ENCODE measurements around the gene GLP1R.

Gene GLP1R

DNA sequence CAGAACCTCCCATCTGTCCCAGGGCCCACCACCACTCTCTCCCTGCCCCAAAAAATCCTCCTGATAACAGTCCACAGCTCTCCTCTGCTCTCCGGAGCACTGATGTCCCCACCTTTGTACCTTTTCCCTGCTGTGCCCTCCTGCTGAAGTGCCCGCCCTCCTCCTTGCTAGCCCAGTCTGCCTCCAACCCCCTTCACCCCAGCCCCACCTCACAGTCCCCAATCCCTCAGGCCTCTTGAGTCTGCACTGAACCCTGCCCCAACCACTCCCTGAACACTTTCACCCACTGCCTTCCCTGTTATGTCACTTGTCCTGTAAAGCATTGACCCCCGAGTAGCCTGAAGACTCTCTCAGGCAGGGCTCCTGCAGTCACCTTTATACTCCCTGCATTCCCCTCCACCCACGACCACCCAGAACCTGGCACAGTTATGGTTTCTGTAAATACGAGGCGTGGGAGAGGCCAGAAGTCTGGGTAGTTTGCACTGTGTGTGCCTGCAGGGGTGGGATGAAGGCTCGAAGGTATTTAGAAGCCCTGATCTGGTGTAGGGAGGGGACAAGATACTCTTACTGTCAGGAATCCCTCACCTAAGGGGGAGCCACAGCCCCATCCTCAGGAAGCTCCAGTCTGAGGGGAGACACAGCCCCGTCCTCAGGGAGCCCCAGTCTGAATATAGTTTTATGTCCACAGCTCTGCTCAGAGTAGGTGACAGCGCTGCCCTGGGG is 5.4 kb downstream of the GLP1R start:
- H3K9me3 ChIP-seq (ENCODE audit: control insufficient read depth in 5 of 5, low read length in 5 of 5): no peaks in the 10 kb centered on the region
- no peak overlapping the region for H3K27ac ChIP-seq (ENCODE audit: low read depth, low read length)

GRCh38 chr6:39054577-39055142 is 6.1 kb downstream of the GLP1R start:
- no peak overlapping the region for H3K4me3 ChIP-seq (ENCODE audit: low read depth in 1 of 5, low read length in 5 of 5)
- H3K9ac ChIP-seq (ENCODE audit: low read length in 5 of 5): no peak overlapping the region
- H3K4me1 ChIP-seq (ENCODE audit: control insufficient read depth in 5 of 5, insufficient read depth in 5 of 5, low read length in 5 of 5): no peaks in the 10 kb centered on the region
- peaks cover 14 to 28% (median 22%) of the 10 kb centered on the region in 5 donors for H3K27me3 ChIP-seq (ENCODE audit: control insufficient read depth in 5 of 5, insufficient read depth in 4 of 5, low read length in 5 of 5)
- no peak overlapping the region for H3K27ac ChIP-seq (ENCODE audit: low read depth, low read length)
- no peaks in the 10 kb centered on the region for H3K9me3 ChIP-seq (ENCODE audit: control insufficient read depth in 5 of 5, low read length in 5 of 5)
- no peaks in the 10 kb centered on the region for H3K36me3 ChIP-seq (ENCODE audit: control insufficient read depth in 5 of 5, insufficient read depth in 5 of 5, low read length in 5 of 5)

More for the DNA sequence above, 5.4 kb downstream of the GLP1R start:
- Histone ChIP-seq H3K36me3 (ENCODE audit: control insufficient read depth in 5 of 5, insufficient read depth in 5 of 5, low read length in 5 of 5) (no peaks in the 10 kb centered on the region), H3K27me3 (ENCODE audit: control insufficient read depth in 5 of 5, insufficient read depth in 4 of 5, low read length in 5 of 5) (peaks cover 16 to 29% (median 26%) of the 10 kb centered on the region in 5 donors), H3K4me1 (ENCODE audit: control insufficient read depth in 5 of 5, insufficient read depth in 5 of 5, low read length in 5 of 5) (peaks cover 0 to 2% (median under 1%) of the 10 kb centered on the region in 5 donors), H3K4me3 (ENCODE audit: low read depth in 1 of 5, low read length in 5 of 5) (no peak overlapping the region), H3K9ac (ENCODE audit: low read length in 5 of 5) (no peak overlapping the region)

DNA sequence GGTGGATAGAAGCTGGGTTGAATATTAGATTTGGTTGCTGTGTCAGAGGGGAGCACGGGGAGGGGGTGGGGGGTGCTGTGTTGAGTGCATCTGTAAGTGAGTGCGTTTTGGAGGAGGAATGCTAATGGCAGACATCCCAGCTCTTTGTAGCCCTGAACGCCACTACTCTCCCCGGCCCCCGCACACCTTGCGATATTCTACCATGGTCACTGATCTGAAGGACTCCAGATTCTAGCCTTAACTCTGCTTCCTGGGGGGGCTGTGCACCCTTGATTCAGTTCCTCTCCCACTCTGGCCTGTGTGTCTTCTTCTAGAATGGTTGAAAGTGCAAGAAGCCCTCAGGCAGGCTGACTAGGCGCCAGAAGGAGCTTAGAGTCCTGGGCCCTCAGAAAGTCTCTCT is 7.1 kb downstream of the GLP1R start:
- Histone ChIP-seq H3K9me3 (ENCODE audit: control insufficient read depth in 5 of 5, low read length in 5 of 5) (no peaks in the 10 kb centered on the region), H3K36me3 (ENCODE audit: control insufficient read depth in 5 of 5, insufficient read depth in 5 of 5, low read length in 5 of 5) (no peaks in the 10 kb centered on the region), H3K27ac (ENCODE audit: low read depth, low read length) (no peak overlapping the region), H3K9ac (ENCODE audit: low read length in 5 of 5) (no peak overlapping the region), H3K4me3 (ENCODE audit: low read depth in 1 of 5, low read length in 5 of 5) (no peak overlapping the region), H3K4me1 (ENCODE audit: control insufficient read depth in 5 of 5, insufficient read depth in 5 of 5, low read length in 5 of 5) (no peaks in the 10 kb centered on the region), H3K27me3 (ENCODE audit: control insufficient read depth in 5 of 5, insufficient read depth in 4 of 5, low read length in 5 of 5) (peaks cover 11 to 31% (median 21%) of the 10 kb centered on the region in 5 donors)

DNA sequence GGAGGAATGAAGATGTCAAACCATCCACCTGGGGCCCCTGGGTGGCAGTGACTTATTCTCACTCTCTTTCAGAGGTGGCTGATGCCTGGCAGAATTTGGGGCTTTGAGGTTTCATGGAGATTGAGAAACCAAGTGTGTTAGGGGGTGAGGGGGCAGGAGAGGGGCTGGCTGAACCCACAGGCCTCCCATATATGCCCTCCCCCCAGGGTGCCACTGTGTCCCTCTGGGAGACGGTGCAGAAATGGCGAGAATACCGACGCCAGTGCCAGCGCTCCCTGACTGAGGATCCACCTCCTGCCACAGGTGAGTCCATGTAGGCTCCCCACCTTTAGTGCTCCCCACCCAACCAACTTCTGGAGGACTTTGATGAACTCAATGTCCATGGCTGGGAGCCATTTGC is 7.6 kb downstream of the GLP1R start:
- no peak overlapping the region for H3K27ac ChIP-seq (ENCODE audit: low read depth, low read length)
- no peak overlapping the region for H3K4me3 ChIP-seq (ENCODE audit: low read depth in 1 of 5, low read length in 5 of 5)
- H3K4me1 ChIP-seq (ENCODE audit: control insufficient read depth in 5 of 5, insufficient read depth in 5 of 5, low read length in 5 of 5): no peaks in the 10 kb centered on the region
- H3K36me3 ChIP-seq (ENCODE audit: control insufficient read depth in 5 of 5, insufficient read depth in 5 of 5, low read length in 5 of 5): no peaks in the 10 kb centered on the region
- no peaks in the 10 kb centered on the region for H3K9me3 ChIP-seq (ENCODE audit: control insufficient read depth in 5 of 5, low read length in 5 of 5)
- no peak overlapping the region for H3K9ac ChIP-seq (ENCODE audit: low read length in 5 of 5)
- H3K27me3 ChIP-seq (ENCODE audit: control insufficient read depth in 5 of 5, insufficient read depth in 4 of 5, low read length in 5 of 5): peaks cover 15 to 36% (median 21%) of the 10 kb centered on the region in 5 donors

DNA sequence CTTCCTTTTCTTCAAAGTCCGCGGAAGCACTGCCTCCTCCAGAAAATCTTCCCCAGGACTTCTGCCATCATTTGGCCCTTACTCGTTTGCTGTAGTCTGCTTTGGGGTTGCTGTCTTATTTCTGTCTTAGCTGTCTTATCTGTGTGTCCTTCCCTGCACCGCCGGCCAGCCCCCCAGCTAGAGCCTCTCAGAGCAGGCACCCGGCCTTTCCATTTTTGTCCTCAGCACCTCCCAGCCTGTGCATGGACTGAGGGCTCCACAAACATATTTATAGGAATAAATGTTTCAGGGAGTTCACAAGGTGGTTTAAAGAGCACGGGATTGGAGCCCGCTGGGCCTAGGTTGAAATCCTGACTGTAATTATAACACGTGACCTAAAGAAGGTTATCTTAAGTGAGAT is 8.1 kb downstream of the GLP1R start:
- H3K4me3 ChIP-seq (ENCODE audit: low read depth in 1 of 5, low read length in 5 of 5): no peak overlapping the region
- peaks cover 15 to 32% (median 21%) of the 10 kb centered on the region in 5 donors for H3K27me3 ChIP-seq (ENCODE audit: control insufficient read depth in 5 of 5, insufficient read depth in 4 of 5, low read length in 5 of 5)
- H3K36me3 ChIP-seq (ENCODE audit: control insufficient read depth in 5 of 5, insufficient read depth in 5 of 5, low read length in 5 of 5): no peaks in the 10 kb centered on the region
- H3K9me3 ChIP-seq (ENCODE audit: control insufficient read depth in 5 of 5, low read length in 5 of 5): no peaks in the 10 kb centered on the region
- no peak overlapping the region for H3K9ac ChIP-seq (ENCODE audit: low read length in 5 of 5)
- no peak overlapping the region for H3K27ac ChIP-seq (ENCODE audit: low read depth, low read length)
- no peaks in the 10 kb centered on the region for H3K4me1 ChIP-seq (ENCODE audit: control insufficient read depth in 5 of 5, insufficient read depth in 5 of 5, low read length in 5 of 5)

DNA sequence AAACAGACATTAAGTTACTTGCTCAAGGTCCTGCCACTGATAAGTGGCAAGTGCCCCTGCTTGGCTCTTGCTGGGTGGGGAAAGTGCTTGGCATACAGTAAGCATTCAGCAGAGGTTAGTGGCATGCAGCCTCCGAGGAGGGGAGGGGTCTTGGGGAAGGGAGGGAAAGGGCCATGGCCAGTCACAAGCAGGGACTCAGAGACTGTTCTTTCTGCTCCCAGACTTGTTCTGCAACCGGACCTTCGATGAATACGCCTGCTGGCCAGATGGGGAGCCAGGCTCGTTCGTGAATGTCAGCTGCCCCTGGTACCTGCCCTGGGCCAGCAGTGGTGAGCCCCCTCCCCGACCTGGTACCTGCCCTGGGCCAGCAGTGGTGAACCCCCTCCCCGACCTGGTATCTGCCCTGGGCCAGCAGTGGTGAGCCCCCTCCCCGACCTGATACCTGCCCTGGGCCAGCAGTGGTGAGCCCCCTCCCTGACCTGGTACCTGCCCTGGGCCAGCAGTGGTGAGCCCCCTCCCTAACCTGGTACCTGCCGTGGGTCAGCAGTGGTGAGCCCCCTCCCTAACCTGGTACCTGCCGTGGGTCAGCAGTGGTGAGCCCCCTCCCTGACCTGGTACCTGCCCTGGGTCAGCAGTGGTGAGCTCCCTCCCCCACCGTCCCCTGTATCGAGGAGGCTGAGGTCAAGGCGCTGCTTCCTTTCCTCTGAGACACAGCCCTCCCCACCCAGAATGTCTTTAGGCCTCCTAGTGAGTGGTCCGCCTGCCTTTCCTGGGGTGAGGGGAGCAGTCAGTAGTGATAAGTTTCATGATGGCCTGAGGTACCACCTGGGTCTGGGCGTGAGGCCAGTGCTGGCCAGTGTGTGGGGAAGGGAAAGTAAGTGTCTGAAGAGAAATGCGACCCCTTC is 8.9 kb downstream of the GLP1R start:
- Histone ChIP-seq H3K27me3 (ENCODE audit: control insufficient read depth in 5 of 5, insufficient read depth in 4 of 5, low read length in 5 of 5) (peaks cover 15 to 34% (median 17%) of the 10 kb centered on the region in 5 donors), H3K27ac (ENCODE audit: low read depth, low read length) (no peak overlapping the region), H3K9ac (ENCODE audit: low read length in 5 of 5) (no peak overlapping the region), H3K4me1 (ENCODE audit: control insufficient read depth in 5 of 5, insufficient read depth in 5 of 5, low read length in 5 of 5) (peaks cover 0 to 5% (median 0%) of the 10 kb centered on the region in 5 donors), H3K9me3 (ENCODE audit: control insufficient read depth in 5 of 5, low read length in 5 of 5) (no peaks in the 10 kb centered on the region), H3K36me3 (ENCODE audit: control insufficient read depth in 5 of 5, insufficient read depth in 5 of 5, low read length in 5 of 5) (no peaks in the 10 kb centered on the region), H3K4me3 (ENCODE audit: low read depth in 1 of 5, low read length in 5 of 5) (no peak overlapping the region)

- Histone ChIP-seq H3K9ac (ENCODE audit: low read length in 5 of 5) (no peak overlapping the region), H3K9me3 (ENCODE audit: control insufficient read depth in 5 of 5, low read length in 5 of 5) (no peaks in the 10 kb centered on the region), H3K36me3 (ENCODE audit: control insufficient read depth in 5 of 5, insufficient read depth in 5 of 5, low read length in 5 of 5) (no peaks in the 10 kb centered on the region), H3K4me3 (ENCODE audit: low read depth in 1 of 5, low read length in 5 of 5) (no peak overlapping the region), H3K27ac (ENCODE audit: low read depth, low read length) (no peak overlapping the region), H3K4me1 (ENCODE audit: control insufficient read depth in 5 of 5, insufficient read depth in 5 of 5, low read length in 5 of 5) (peaks cover 0 to 5% (median 0%) of the 10 kb centered on the region in 5 donors), H3K27me3 (ENCODE audit: control insufficient read depth in 5 of 5, insufficient read depth in 4 of 5, low read length in 5 of 5) (peaks cover 13 to 34% (median 17%) of the 10 kb centered on the region in 5 donors)
Measured at GRCh38 chr6:39058471-39059147, 10.0 kb downstream of the GLP1R start.

DNA sequence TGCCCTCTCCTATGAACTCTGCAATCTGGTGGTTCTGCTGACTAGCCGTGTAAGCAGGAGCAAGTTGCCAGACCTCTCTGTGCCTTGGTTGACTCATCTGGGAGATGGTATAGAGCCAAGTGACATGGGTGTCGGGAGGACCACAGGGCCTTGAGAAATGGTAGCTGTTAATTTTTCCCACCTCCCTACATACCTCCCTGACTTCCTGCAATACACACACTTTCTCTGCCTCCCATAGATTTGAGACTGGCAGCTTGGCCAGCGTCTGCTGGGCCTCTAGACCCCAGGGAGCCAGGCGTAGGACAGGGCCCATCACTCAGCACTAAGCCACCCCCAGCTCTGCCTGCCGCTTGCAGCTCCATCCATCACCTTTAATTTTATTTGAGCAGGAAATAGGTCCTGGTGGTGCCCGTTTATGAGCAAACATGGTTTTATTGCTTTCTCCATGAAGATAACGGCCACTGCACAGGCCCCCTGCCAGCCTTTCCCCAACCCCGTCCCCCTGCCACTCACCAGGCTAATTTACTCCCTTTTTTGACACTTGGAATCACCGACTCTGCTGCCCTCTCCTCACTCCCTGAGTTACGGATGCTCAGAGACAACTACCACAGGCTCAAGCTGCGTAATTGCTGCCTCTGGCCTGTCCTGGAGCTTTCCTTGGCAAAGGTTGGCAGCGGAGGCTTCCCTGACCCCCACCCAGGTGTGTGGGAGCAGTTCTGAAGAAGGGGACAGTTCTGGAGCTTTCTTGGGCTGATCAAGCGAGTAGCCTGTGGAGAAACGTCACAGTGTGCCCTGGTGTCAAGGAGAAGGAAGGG is 11.1 kb downstream of the GLP1R start:
- Histone ChIP-seq H3K4me3 (ENCODE audit: low read depth in 1 of 5, low read length in 5 of 5) (no peak overlapping the region), H3K9me3 (ENCODE audit: control insufficient read depth in 5 of 5, low read length in 5 of 5) (no peaks in the 10 kb centered on the region), H3K27me3 (ENCODE audit: control insufficient read depth in 5 of 5, insufficient read depth in 4 of 5, low read length in 5 of 5) (peaks cover 13 to 34% (median 17%) of the 10 kb centered on the region in 5 donors), H3K27ac (ENCODE audit: low read depth, low read length) (no peak overlapping the region), H3K9ac (ENCODE audit: low read length in 5 of 5) (no peak overlapping the region), H3K4me1 (ENCODE audit: control insufficient read depth in 5 of 5, insufficient read depth in 5 of 5, low read length in 5 of 5) (peaks cover 0 to 5% (median 0%) of the 10 kb centered on the region in 5 donors), H3K36me3 (ENCODE audit: control insufficient read depth in 5 of 5, insufficient read depth in 5 of 5, low read length in 5 of 5) (no peaks in the 10 kb centered on the region)

GRCh38 chr6:39060467-39061160 is 12.0 kb downstream of the GLP1R start:
- Histone ChIP-seq H3K9ac (ENCODE audit: low read length in 5 of 5) (no peak overlapping the region), H3K27ac (ENCODE audit: low read depth, low read length) (no peak overlapping the region), H3K27me3 (ENCODE audit: control insufficient read depth in 5 of 5, insufficient read depth in 4 of 5, low read length in 5 of 5) (peaks cover 16 to 39% (median 18%) of the 10 kb centered on the region in 5 donors), H3K9me3 (ENCODE audit: control insufficient read depth in 5 of 5, low read length in 5 of 5) (no peaks in the 10 kb centered on the region), H3K4me3 (ENCODE audit: low read depth in 1 of 5, low read length in 5 of 5) (no peak overlapping the region), H3K36me3 (ENCODE audit: control insufficient read depth in 5 of 5, insufficient read depth in 5 of 5, low read length in 5 of 5) (no peaks in the 10 kb centered on the region), H3K4me1 (ENCODE audit: control insufficient read depth in 5 of 5, insufficient read depth in 5 of 5, low read length in 5 of 5) (peaks cover 0 to 5% (median 0%) of the 10 kb centered on the region in 5 donors)

Measured in subcutaneous abdominal adipose tissue (tissue), 5 donors.